ENCODE data around the gene DKK3.

DKK3 gene

DNA sequence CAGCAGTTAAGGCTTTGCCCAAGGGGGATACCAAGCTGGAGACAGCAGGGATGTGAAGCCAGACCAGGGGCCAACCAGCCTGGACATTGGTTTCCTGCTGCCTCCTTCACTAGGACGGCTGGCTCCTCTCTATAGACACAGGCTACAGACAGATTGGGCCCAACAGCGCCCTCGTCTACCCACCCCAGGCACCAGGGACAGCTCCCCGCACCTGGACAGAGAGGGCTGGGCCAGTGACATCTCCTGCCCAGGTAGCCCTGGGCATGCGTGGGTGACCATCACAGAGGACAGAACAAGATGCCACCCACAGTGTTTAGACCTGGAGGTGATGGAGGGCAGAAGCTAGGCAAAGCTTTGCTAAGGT, 1.2 kb downstream of the DKK3 start:
- H3K27ac ChIP-seq (replicated peaks; ENCODE audit: low read length): no peak overlapping the region
- H2BK12ac ChIP-seq (ENCODE audit: low read length): no peak overlapping the region
- no peak overlapping the region for H3K4ac ChIP-seq (ENCODE audit: low read length)
- no peak overlapping the region for H2BK5ac ChIP-seq (ENCODE audit: low read length)
- H2AK5ac ChIP-seq (ENCODE audit: low read depth, low read length): no peak overlapping the region
- H3K36me3 ChIP-seq (replicated peaks in 1 of 2; ENCODE audit: control insufficient read depth in 2 of 2, insufficient read depth in 2 of 2, low read length in 2 of 2): peaks cover under 1% of the 10 kb centered on the region in 2 donors
- no peak overlapping the region for H2AFZ ChIP-seq (ENCODE audit: low read length)
- H4K8ac ChIP-seq (ENCODE audit: low read depth, low read length): no peak overlapping the region
- no peak overlapping the region for H3K14ac ChIP-seq (ENCODE audit: low read length)
- no peak overlapping the region for H3K9ac ChIP-seq (ENCODE audit: low read depth, low read length, poor library complexity)
- no peaks in the 10 kb centered on the region for H3K9me3 ChIP-seq (replicated peaks in 1 of 2; ENCODE audit: control insufficient read depth in 2 of 2, insufficient read depth in 1 of 2, low read depth in 1 of 2, low read length in 2 of 2)
- H3K4me1 ChIP-seq (ENCODE audit: control insufficient read depth in 2 of 2, insufficient read depth in 1 of 2, low read depth in 1 of 2, low read length in 2 of 2): peaks cover 2 to 13% of the 10 kb centered on the region in 2 donors
- H3K4me3 ChIP-seq (ENCODE audit: low read length in 2 of 2): peak overlapping the region in 1 of 2 donors; percentile 5
- WGBS, 2 donors (ENCODE audit: extremely low coverage in 2 of 2, insufficient read length in 2 of 2, insufficient replicate concordance in 1 of 2): no CpG with 5 or more reads among the region's 5 CpGs
- H3K4me2 ChIP-seq (ENCODE audit: insufficient read depth, low read length, poor library complexity, severe bottlenecking): no peak overlapping the region
- H3K18ac ChIP-seq (ENCODE audit: low read length): no peak overlapping the region
- peaks cover 0 to 11% (median 9%) of the 10 kb centered on the region in 3 experiments for H3K27me3 ChIP-seq (ENCODE audit: control insufficient read depth in 3 of 3, insufficient read depth in 3 of 3, low read depth in 1 of 3, low read length in 3 of 3)
- H3K79me1 ChIP-seq (ENCODE audit: low read depth, low read length): no peaks in the 10 kb centered on the region
- no peak overlapping the region for H3K23ac ChIP-seq (ENCODE audit: low read depth, low read length, poor library complexity)
- DNase-seq (ENCODE audit: low spot score): no peak
- no peak overlapping the region for H2BK15ac ChIP-seq (ENCODE audit: low read length)
- no peak overlapping the region for H2BK120ac ChIP-seq (ENCODE audit: low read depth, low read length)
- no peak overlapping the region for H4K91ac ChIP-seq (ENCODE audit: low read depth, low read length, poor library complexity)

DNA sequence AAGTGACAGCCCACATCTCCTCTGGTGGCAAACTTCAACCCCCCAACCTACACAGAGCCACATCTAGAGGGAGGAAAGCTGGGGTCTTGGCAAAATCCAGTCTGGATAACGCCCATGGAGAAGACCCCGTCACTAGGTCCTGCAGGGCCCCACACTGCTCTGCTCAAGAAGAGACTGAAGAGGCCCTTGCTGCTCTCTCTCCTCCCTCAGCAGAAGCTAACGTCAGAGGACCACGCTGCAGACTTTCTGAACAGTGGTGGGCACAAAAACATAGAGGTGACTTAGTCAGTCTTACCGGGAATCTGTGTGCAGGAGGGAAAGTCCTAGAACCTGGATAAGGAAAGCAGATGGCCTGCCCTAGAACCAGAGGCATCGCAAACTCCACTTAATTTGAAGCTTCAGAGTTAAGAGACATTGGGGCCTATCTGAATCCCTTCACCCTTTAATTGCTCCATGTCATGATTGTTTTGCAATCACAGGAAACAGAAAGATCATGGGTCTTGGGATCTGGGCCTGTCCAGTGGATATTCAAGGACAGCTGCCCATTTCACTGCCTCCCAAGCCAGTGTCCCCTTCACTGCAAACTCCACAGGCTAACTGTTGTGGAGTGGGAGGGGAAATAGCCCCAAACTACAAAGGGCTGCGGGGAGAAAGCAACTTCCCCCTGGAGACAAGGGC, 1.7 kb downstream of the DKK3 start:
- no peak overlapping the region for H4K8ac ChIP-seq (ENCODE audit: low read depth, low read length)
- no peak overlapping the region for H2BK5ac ChIP-seq (ENCODE audit: low read length)
- H3K4me1 ChIP-seq (ENCODE audit: control insufficient read depth in 2 of 2, insufficient read depth in 1 of 2, low read depth in 1 of 2, low read length in 2 of 2): peaks cover 2 to 13% of the 10 kb centered on the region in 2 donors
- H3K4me3 ChIP-seq (ENCODE audit: low read length in 2 of 2): no peak overlapping the region
- H2AFZ ChIP-seq (ENCODE audit: low read length): no peak overlapping the region
- H3K23ac ChIP-seq (ENCODE audit: low read depth, low read length, poor library complexity): no peak overlapping the region
- no peaks in the 10 kb centered on the region for H3K79me1 ChIP-seq (ENCODE audit: low read depth, low read length)
- H2AK5ac ChIP-seq (ENCODE audit: low read depth, low read length): no peak overlapping the region
- H3K36me3 ChIP-seq (replicated peaks in 1 of 2; ENCODE audit: control insufficient read depth in 2 of 2, insufficient read depth in 2 of 2, low read length in 2 of 2): peaks cover 2 to 4% of the 10 kb centered on the region in 2 donors
- H4K91ac ChIP-seq (ENCODE audit: low read depth, low read length, poor library complexity): no peak overlapping the region
- no peak overlapping the region for H3K18ac ChIP-seq (ENCODE audit: low read length)
- no peak overlapping the region for H2BK12ac ChIP-seq (ENCODE audit: low read length)
- no peak overlapping the region for H3K27ac ChIP-seq (replicated peaks; ENCODE audit: low read length)
- H3K4ac ChIP-seq (ENCODE audit: low read length): no peak overlapping the region
- no peak for DNase-seq (ENCODE audit: low spot score)
- H3K27me3 ChIP-seq (ENCODE audit: control insufficient read depth in 3 of 3, insufficient read depth in 3 of 3, low read depth in 1 of 3, low read length in 3 of 3): peaks cover 0 to 11% (median 9%) of the 10 kb centered on the region in 3 experiments
- H3K9ac ChIP-seq (ENCODE audit: low read depth, low read length, poor library complexity): no peak overlapping the region
- no peak overlapping the region for H3K4me2 ChIP-seq (ENCODE audit: insufficient read depth, low read length, poor library complexity, severe bottlenecking)
- no peak overlapping the region for H2BK15ac ChIP-seq (ENCODE audit: low read length)
- no peaks in the 10 kb centered on the region for H3K9me3 ChIP-seq (replicated peaks in 1 of 2; ENCODE audit: control insufficient read depth in 2 of 2, insufficient read depth in 1 of 2, low read depth in 1 of 2, low read length in 2 of 2)
- H3K14ac ChIP-seq (ENCODE audit: low read length): no peak overlapping the region
- H2BK120ac ChIP-seq (ENCODE audit: low read depth, low read length): no peak overlapping the region
- WGBS, 2 donors (ENCODE audit: extremely low coverage in 2 of 2, insufficient read length in 2 of 2, insufficient replicate concordance in 1 of 2): no CpG with 5 or more reads among the region's 7 CpGs

DNA sequence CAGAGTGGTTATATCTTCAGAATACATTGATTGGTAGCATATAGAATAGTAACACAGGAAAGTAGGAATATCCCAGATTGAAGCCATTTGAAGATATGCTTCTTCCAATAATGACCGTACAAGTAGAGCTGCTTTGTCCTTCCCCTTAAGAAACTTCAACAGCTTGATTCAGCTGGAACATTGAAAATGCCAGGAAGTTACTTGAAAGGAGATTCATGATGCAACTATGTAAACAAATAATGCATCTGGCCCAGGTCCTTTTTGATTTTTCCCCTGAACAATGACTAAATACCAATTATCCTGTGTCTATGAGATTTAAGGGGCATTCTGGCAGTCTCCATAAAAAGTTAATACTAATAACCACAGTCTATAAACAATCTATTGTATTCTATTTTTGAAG, 3.0 kb downstream of the DKK3 start:
- H2BK12ac ChIP-seq (ENCODE audit: low read length): no peak overlapping the region
- H4K8ac ChIP-seq (ENCODE audit: low read depth, low read length): no peak overlapping the region
- H2AK5ac ChIP-seq (ENCODE audit: low read depth, low read length): no peak overlapping the region
- H3K79me1 ChIP-seq (ENCODE audit: low read depth, low read length): no peaks in the 10 kb centered on the region
- no peak overlapping the region for H3K4ac ChIP-seq (ENCODE audit: low read length)
- DNase-seq (ENCODE audit: low spot score): no peak
- no peak overlapping the region for H3K9ac ChIP-seq (ENCODE audit: low read depth, low read length, poor library complexity)
- no peak overlapping the region for H3K18ac ChIP-seq (ENCODE audit: low read length)
- peaks cover 2 to 15% of the 10 kb centered on the region in 2 donors for H3K4me1 ChIP-seq (ENCODE audit: control insufficient read depth in 2 of 2, insufficient read depth in 1 of 2, low read depth in 1 of 2, low read length in 2 of 2)
- H4K91ac ChIP-seq (ENCODE audit: low read depth, low read length, poor library complexity): no peak overlapping the region
- no peak overlapping the region for H2AFZ ChIP-seq (ENCODE audit: low read length)
- no peaks in the 10 kb centered on the region for H3K9me3 ChIP-seq (replicated peaks in 1 of 2; ENCODE audit: control insufficient read depth in 2 of 2, insufficient read depth in 1 of 2, low read depth in 1 of 2, low read length in 2 of 2)
- H3K4me2 ChIP-seq (ENCODE audit: insufficient read depth, low read length, poor library complexity, severe bottlenecking): no peak overlapping the region
- no peak overlapping the region for H3K27ac ChIP-seq (replicated peaks; ENCODE audit: low read length)
- WGBS, 2 donors (ENCODE audit: extremely low coverage in 2 of 2, insufficient read length in 2 of 2, insufficient replicate concordance in 1 of 2): no CpG with 5 or more reads among the region's 1 CpG
- H2BK120ac ChIP-seq (ENCODE audit: low read depth, low read length): no peak overlapping the region
- H3K23ac ChIP-seq (ENCODE audit: low read depth, low read length, poor library complexity): no peak overlapping the region
- H3K14ac ChIP-seq (ENCODE audit: low read length): no peak overlapping the region
- H2BK5ac ChIP-seq (ENCODE audit: low read length): no peak overlapping the region
- no peak overlapping the region for H2BK15ac ChIP-seq (ENCODE audit: low read length)
- H3K36me3 ChIP-seq (replicated peaks in 1 of 2; ENCODE audit: control insufficient read depth in 2 of 2, insufficient read depth in 2 of 2, low read length in 2 of 2): peaks cover 7 to 13% of the 10 kb centered on the region in 2 donors
- no peak overlapping the region for H3K4me3 ChIP-seq (ENCODE audit: low read length in 2 of 2)
- H3K27me3 ChIP-seq (ENCODE audit: control insufficient read depth in 3 of 3, insufficient read depth in 3 of 3, low read depth in 1 of 3, low read length in 3 of 3): peaks cover 0 to 11% (median 9%) of the 10 kb centered on the region in 3 experiments

DNA sequence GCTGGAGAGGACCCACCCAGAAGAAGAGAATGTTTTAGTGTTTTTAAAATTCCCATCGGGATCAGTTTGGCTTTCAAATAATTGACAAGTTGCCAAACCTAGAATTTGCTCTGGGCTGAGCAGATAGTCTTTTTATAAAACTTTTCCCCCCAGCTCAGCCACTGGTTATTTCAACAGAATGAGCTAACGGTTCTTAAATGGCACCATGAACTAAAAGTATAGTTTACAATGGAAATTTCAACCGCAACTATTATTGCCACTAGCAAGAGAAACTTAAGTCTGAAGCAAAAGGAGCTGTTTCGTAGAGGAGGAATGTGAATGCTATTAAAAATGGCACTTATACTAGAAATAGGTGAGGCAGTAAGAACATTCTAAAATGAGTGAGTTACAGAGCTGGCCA, 3.4 kb downstream of the DKK3 start:
- DNase-seq (ENCODE audit: low spot score): no peak

More for the DNA sequence above, 3.4 kb downstream of the DKK3 start:
- Histone ChIP-seq H2AK5ac (ENCODE audit: low read depth, low read length) (no peak overlapping the region), H3K4me3 (ENCODE audit: low read length in 2 of 2) (no peak overlapping the region), H3K79me1 (ENCODE audit: low read depth, low read length) (no peaks in the 10 kb centered on the region), H2BK5ac (ENCODE audit: low read length) (no peak overlapping the region), H2BK120ac (ENCODE audit: low read depth, low read length) (no peak overlapping the region), H4K91ac (ENCODE audit: low read depth, low read length, poor library complexity) (no peak overlapping the region), H3K18ac (ENCODE audit: low read length) (no peak overlapping the region), H3K9me3 (replicated peaks in 1 of 2; ENCODE audit: control insufficient read depth in 2 of 2, insufficient read depth in 1 of 2, low read depth in 1 of 2, low read length in 2 of 2) (no peaks in the 10 kb centered on the region), H3K27me3 (ENCODE audit: control insufficient read depth in 3 of 3, insufficient read depth in 3 of 3, low read depth in 1 of 3, low read length in 3 of 3) (peaks cover 0 to 11% (median 9%) of the 10 kb centered on the region in 3 experiments), H3K23ac (ENCODE audit: low read depth, low read length, poor library complexity) (no peak overlapping the region), H2BK12ac (ENCODE audit: low read length) (no peak overlapping the region), H3K4ac (ENCODE audit: low read length) (no peak overlapping the region), H3K14ac (ENCODE audit: low read length) (no peak overlapping the region), H3K4me1 (ENCODE audit: control insufficient read depth in 2 of 2, insufficient read depth in 1 of 2, low read depth in 1 of 2, low read length in 2 of 2) (peaks cover 2 to 14% of the 10 kb centered on the region in 2 donors), H2BK15ac (ENCODE audit: low read length) (no peak overlapping the region), H3K27ac (replicated peaks; ENCODE audit: low read length) (no peak overlapping the region), H4K8ac (ENCODE audit: low read depth, low read length) (no peak overlapping the region), H3K4me2 (ENCODE audit: insufficient read depth, low read length, poor library complexity, severe bottlenecking) (no peak overlapping the region), H3K9ac (ENCODE audit: low read depth, low read length, poor library complexity) (no peak overlapping the region), H3K36me3 (replicated peaks in 1 of 2; ENCODE audit: control insufficient read depth in 2 of 2, insufficient read depth in 2 of 2, low read length in 2 of 2) (peaks cover 7 to 13% of the 10 kb centered on the region in 2 donors), H2AFZ (ENCODE audit: low read length) (no peak overlapping the region)
- no CpG with 5 or more reads among the region's 4 CpGs for WGBS, 2 donors (ENCODE audit: extremely low coverage in 2 of 2, insufficient read length in 2 of 2, insufficient replicate concordance in 1 of 2)
